Embryonic facial prominence (tissue), 1 donor: Measurements from ENCODE around the gene DENND2C.

Experiments
- DNase-seq: peaks from one replicate; pipeline ENCODE4 v3.0.0-alpha.2; 2016; ENCODE audit errors: extremely low spot score

DENND2C gene, protein sequence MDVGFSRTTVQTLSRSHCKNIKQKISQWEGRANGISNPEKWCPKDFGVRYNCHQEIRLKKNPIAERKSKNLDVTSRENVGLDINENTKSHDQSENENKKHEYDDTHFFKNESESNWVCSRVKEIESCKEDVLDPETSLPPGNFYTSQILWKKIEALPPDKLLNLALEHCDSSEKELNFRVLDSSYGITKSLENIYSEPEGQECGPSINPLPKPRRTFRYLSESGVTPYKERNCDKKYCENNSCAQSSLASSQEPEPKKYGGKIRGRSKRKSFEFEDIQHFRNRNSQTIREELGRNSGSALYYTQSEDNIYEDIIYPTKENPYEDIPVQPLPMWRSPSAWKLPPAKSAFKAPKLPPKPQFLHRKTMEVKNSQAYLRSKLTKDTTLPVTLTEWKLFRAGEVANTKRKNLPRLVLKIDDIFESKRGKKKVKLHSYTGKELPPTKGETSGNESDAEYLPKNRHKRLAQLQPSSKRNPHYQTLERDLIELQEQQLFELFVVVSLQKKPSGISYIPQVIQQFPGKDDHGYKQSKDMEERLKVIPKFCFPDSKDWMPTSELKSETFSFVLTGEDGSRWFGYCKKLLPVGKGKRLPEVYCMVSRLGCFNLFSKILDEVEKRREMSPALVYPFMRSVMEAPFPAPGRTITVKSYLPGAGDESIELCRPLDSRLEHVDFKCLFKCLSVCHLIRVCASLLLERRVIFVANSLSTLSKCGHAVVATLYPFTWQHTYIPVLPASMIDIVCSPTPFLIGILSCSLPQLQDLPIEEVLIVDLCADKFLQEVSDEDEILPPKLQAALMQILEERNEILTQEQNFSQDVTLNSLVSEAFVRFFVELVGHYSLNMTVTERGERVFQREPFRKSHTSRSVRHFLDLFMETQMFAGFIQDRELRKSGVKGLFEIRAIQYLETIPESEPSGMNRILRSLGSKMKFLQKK

DNA sequence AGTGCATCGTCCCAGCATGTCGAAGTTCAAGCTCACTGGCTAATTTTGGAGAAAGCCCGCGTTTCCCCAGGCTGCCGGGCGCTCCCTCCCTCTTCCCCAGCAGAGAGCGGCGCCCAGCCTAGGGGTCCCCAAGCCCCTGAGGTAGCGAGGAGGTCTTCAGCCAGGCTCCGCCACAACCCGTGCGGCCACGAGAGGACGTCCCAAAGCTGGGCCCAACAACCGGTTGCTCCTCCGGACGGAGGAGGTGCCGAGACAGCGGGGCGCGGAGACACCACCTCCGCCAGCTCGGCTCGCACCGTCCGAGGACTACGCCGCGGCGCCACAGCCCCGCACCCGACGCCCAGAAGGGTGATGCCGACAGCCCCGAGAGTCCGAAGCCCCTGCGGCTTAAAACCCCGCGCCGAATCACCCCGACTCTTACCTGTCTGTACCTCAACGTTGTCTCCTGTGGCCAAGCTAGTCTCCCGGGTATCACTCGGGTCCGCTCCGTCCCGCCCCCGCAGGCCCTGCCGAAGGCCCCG, at the start of gene DENND2C:
DENND2C (minus strand) TSS at position 488 of the 521 bp plus-strand sequence. CDS start 44,065 bp downstream, outside the sequence.
- no peak for DNase-seq

DNA sequence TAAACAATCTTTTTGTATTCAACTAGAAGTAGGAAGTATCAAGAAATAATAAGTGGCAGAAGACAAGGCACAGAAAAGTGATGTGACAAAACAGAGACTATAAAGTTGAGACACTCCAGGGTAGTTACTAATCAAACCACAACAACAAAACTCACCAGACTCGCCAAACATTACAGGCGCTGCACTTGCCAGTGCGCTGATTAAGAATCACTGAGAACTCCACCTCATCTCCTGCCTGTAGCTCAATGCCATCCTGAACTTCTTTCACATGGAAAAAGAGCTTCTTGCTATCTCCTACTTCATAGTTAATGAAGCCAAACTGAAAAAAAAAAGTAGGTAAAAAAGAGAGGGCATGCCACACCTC, 49.6 kb upstream of the DENND2C start:
- no peak for DNase-seq

DNA sequence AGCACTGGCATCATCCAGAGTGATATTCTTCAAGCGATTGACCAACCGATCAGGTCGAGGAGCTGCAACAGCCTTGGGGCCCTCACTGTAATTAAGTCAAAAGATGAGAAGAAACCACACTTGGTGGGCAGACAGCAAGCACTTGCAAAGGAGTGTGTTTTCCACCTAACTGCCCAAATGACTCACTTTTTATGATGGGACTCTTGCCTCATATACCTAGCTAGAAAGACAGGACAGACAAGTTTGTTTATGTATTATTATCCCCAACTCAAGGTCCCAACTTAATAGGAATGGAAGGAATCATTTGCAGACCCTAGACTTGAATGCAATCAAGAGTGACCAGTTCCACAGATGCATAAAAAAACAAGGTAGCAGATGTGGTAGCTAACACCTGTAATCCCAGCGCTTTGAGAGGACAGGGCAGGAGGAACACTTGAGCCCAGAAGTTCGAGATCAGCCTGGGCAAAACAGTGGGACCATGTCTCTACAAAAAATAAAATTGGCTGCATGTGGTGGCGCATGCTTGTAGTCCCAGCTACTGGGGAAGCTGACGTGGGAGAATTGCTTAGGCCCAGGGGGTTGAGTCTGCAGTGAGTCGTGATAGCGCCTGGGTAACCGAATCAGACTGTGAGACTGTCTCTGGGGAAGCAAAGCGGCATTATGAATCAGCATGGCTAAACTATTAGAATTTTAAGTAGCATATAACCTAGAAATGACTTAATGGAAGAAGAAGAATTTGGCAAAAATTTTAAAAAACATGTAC, 49.0 kb upstream of the DENND2C start:
- DNase-seq = no peak

DNA sequence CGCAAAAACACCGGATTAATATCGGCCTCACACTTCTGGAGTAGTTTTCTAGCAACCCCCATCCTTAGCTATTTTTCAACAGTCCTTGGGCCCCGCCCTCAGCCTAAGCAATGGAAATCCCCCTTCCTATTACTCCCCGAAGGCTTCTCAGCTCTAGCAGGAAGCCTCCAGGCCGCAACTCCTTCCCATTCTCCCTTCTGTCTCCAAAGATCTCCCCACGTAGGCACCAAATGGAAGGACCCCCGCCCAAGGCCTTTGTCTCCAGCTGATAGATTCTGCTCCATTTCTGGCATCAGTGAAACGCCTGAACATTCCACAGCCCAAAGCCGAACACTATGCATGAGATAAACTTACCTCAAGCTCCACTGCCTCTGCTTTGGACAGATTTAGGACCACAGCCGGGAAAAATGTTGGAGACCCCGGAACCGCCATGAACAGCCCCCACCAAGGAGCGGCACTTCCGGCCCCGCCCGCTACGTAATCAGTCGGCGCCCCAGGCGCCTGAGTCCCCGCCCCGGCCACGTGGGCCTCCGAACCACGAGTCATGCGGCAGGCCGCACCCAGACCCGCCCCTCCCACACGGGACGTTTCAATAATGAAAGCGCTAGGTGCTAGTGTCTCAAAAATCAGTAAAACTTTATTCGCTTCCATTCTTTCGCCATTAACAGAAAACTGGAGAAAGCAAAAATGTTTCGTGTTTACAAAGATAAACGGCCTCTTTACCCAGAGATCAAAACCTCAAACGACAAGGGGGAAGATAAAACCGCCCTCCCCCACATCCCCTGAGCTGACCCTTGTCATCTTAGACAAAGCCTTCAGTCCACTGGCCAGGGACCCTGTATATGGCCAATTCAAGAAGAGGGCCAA, 46.7 kb upstream of the DENND2C start, which contains the start of gene NRAS:
NRAS (minus strand) TSS at position 468 of the 867 bp plus-strand sequence. CDS start 611 bp downstream, outside the sequence.
- DNase-seq = peak; percentile 87

DNA sequence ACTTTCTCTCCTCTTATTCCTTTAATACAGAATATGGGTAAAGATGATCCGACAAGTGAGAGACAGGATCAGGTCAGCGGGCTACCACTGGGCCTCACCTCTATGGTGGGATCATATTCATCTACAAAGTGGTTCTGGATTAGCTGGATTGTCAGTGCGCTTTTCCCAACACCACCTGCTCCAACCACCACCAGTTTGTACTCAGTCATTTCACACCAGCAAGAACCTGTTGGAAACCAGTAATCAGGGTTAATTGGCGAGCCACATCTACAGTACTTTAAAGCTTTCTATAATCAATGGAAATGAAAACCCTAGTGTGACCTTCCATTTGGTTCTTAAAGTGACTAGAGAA, 46.1 kb upstream of the DENND2C start:
- DNase-seq = no peak

DNA sequence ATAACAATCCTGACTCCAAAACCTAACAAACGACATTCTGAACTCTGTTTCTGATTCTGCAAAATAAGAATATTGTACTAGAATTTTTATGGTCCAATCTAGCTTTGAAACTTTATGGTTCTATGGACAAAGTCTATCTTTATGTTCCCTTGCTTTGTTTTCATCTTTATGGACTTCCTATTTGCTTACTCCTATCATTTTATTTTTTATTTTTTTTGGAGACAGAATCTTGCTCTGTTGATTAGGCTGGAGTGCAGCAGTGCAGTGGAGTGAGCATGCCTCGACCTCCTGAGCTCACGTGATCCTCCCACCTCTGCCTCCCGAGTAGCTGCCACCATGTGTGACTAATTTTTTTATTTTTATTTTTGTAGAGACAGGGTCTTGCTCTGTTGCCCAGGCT, 43.1 kb upstream of the DENND2C start:
- no peak for DNase-seq

DNA sequence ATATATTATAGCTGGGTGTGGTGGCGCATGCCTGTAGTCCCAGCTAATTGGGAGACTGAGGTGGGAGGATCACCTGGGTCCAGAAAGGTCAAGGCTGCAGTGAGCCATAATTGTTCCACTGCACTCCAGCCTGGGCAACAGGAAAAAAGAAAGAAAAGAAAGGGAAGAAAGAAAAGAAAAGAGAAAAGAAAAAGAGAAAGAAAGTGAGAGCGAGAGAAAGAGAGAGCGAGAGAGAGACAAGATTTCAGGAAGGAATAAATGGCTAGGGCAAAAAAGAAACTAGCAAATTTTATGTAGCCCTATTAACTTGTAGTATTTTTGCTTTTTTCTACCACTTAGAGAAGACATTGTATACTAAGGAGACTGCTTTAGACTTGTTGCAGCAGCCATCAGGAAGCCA, 40.5 kb upstream of the DENND2C start:
- DNase-seq = no peak

DNA sequence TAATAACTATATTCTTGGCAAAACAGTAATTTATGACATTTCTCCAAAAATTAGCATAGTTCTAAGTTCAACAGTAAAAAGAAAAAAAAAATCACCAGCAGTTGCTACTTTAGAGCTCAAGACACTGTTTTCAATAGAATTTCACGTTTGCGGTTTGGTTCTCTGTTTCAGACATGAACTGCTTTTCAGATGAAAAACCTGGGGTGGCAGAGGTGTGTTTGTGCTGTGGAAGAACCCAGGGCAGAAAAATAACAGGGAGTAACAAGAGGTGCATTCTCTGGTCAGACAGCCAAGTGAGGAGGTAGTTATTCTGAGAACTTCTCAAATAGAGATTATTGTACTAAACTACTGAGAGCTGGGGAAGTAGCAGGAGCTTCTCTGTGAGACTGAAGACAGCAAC, 37.8 kb upstream of the DENND2C start:
- DNase-seq = no peak

DNA sequence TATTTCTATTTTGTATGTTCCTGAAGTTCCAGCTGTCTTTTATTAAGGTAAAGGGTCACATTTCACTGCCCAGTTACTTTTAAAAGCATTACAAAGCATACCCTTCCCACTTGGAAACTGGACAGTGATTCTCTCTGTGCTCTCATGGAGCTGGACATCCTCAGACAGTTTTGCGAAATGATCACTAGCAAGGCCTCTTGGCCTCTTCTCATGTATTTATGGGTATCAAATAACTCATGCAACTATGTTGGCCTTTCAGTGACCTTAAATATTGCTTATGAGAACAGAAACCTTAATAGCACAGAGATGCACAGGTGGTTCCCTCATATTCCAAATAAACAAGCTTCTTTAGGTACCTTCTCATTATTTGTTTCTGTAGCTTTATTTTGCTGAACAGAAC, 33.4 kb upstream of the DENND2C start:
- no peak for DNase-seq

DNA sequence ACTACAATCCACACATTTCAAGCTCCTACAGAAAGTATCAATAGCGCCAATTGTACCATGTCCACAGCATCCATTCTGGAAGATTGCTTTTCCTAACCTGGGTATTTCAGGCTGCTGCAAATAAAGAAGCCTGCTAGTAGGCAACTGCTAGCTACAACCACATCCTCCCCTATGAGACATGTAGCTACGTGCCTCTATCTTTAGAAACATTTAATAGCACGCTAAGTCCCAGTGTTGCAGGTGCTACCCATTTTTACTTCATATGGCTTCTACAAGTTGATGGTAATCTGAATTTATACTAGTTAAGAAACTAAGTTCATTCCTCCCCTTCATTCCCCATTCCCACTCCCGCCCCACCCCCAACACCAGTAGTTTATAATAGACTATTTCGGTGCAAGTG, 32.9 kb upstream of the DENND2C start:
- no peak for DNase-seq

DNA sequence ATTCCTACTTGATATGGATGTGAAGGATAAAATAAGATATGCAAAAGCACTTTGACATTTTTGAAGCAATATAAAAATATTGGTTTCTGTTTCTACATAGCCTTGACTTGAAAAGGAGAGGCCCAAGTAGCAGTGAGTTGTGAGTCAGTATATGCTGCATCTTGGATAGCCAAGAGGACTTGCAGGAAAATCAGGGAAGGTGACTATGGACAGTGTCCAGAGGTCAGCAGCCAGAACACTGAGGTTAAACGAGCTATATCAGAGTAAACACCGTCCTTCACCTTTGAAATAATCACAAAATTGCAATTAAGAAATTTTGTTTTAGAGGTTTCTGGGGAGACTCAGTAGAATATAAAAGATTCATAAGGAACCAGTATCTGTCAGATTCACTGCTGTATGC, 32.1 kb upstream of the DENND2C start:
- no peak for DNase-seq

DNA sequence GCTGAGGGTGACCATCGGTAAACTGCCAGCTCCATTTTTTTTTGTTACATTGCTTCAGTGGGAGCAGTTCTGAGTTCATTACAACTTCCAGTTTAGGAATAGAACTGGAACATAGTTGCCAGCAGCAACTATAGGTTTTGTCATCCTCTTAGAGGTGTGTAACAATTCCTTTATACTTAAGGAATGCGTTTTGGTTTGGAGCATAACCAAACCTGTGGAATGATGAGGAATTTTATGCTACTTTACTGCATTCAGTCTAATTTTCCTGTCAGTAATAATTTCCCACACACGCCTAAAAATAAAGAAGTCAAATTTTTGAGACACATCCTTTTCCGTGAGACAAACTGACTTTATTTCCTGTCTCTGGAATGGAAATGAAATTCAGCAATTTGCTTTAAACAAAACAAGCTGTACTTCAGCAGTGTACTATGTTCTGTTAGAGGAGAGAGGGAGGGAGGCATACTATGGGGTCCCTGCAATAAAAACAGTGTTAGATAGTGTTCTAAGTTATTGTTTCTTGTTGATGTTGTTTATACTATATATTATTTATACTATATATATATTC, 30.3 kb upstream of the DENND2C start:
- DNase-seq = no peak

DNA sequence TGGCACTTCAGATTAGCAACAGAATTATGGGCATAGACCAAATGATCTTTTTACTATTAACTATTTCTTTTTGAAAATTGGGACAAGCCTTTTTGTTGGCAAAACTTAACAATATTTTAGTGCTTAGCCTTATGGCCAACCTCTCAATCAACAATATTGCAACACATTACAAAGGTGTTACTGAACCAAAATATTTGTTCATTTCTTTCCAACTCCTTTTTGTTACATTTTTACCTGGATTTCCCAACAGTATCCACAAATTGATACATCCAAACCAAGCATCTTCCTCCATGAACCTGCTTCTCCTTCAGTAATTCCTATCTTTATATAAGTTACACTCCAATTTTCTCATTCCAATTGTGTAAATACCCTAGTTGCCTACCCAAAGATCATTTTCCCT, 27.0 kb upstream of the DENND2C start:
- DNase-seq = no peak

DNA sequence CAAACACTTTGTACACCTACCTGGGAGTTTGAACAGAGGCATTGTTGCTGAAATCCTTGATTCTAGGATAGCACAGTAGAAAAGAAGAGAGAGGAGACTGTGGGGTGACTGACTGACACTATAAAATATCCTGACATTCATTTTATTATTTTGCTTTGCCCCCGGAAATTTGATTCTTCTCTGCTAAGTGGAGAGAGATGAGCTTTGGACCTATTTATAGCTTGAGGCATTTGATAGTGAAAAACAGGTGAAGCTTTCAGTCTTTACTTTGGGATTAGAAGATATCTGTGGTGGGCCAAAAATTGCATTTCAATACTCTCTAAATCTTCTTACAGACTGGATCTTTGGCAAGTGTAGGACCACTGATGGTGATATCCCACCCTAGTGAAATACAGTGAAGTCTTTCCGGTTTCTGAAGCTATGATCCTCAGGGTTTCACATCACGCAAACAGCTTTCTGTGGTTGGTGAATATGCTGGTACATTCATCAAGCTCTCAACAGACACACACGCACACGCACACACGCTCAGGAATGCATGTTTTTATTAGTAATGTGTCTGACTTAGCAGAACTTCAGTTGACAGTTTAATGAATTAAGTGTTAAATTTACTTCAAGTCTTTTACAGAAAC, 25.7 kb upstream of the DENND2C start, which contains the start of gene AMPD1:
AMPD1 (minus strand) TSS at position 117 of the 629 bp plus-strand sequence; CDS start at position 42, 75 bp downstream.
- DNase-seq = no peak

DNA sequence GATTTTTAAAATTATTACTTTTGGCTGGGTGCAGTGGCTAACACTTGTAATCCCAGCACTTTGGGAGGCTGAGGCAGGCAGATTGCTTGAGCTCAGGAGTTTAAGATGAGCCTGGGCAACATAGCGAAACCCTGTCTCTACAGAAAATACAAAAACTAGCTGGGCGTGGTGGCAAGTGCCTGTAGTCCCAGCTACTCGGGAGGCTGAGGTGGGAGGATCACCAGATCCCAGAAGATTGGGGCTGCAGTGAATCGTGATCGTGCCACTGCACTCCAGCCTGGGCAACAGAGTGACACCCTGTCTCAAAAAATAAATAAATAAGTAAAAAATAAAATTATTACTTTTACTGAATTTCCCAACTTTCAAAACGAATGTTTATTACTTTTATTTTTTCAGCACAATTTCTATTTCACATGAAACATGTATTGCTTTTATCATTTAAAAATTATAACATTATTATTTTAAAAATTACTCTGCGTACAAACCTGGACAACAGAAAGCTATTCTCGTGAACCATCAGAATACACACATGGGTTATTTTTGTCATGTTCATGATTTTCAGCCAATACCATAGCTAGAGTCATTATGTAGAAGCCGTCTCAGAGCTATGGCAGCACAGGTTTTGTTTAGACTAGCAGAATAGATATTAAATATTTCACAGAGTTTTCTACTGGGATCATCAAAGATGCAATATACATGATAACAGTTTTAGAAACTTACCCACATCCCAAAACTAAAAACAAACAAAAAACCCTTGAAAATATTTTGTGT, 24.9 kb upstream of the DENND2C start:
- DNase-seq = no peak

DNA sequence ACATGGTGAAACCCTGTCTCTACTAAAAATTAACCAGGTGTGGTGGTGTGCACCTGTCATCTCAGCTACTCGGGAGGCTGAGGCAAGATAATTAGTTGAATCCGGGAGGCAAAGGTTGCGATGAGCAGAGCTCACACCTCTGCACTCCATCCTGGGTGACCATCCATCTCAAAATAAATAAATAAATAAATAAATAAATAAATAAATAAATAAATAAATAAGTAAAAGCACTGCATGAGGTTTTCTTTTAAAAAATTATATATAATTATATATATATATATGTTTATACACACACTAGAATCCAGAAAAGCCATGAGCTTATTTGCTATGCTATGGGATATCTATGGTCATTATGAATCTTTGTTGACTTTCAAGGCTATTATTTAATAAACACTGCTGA, 23.1 kb upstream of the DENND2C start:
- no peak for DNase-seq

DNA sequence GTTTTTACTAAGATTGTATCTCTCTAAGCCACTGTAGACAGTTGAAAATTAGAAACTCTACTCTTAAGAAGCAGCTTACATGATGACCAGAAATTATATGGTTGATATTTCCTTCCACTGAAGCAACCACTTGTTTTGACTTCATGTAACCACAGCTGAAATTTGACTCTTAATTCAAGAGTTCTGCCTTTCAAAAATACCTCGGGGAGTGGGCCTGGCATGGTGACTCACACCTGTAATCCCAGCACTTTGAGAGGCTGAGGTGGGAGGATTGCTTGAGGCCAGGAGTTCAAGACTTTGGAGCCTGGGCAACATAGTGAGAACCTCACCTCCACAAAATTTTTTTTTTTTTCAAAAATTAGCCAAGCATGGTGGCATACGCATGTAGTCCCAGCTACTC, 21.2 kb upstream of the DENND2C start:
- DNase-seq = no peak

DNA sequence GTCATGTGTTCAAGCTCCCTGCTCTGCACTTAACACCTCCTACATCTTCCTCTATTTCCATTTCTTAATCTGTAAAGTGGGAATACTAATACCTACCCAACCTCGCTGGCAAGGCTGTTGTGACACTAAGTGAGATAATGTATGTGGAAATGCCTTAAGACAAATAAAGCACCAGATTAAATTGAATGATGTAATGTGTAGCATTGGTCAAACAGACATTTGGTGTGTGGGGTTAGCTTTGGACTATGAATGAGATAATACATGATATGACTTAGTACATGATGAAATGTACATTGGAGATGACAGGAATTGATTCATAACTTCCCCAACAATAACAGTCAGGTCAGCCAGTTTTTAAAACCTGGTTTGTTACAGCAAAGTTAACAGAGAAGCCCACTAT, 20.3 kb upstream of the DENND2C start:
- no peak for DNase-seq

DNA sequence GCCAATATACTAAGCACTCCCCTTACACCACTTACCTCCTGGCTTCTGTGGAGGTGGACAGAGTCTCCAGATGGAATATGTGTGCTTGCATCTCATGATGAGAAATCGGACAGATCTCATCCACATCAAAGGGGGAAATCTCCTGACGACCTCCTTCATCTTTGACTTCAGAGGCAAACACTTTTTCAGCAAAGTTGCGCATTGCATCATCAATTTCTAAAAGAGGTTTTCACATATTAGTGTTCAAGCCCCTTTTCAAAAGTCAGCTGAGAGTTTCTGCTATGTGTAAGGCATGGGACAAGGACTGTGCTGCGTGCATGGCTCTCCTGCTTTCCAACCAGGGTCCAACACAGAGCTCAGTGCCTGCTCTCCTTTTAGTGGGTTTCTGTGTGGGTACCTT, 18.7 kb upstream of the DENND2C start:
- no peak for DNase-seq
